GM18520 (cell line): ENCODE results near the gene RASGRP2.

ENCODE experiments used
- ATAC-seq: cut with Tn5 transposase; IDR thresholded peaks from one replicate; pipeline ENCODE4 v1.9.1; 2021; ENCODE audit not compliant: unreplicated experiment

Gene RASGRP2

DNA sequence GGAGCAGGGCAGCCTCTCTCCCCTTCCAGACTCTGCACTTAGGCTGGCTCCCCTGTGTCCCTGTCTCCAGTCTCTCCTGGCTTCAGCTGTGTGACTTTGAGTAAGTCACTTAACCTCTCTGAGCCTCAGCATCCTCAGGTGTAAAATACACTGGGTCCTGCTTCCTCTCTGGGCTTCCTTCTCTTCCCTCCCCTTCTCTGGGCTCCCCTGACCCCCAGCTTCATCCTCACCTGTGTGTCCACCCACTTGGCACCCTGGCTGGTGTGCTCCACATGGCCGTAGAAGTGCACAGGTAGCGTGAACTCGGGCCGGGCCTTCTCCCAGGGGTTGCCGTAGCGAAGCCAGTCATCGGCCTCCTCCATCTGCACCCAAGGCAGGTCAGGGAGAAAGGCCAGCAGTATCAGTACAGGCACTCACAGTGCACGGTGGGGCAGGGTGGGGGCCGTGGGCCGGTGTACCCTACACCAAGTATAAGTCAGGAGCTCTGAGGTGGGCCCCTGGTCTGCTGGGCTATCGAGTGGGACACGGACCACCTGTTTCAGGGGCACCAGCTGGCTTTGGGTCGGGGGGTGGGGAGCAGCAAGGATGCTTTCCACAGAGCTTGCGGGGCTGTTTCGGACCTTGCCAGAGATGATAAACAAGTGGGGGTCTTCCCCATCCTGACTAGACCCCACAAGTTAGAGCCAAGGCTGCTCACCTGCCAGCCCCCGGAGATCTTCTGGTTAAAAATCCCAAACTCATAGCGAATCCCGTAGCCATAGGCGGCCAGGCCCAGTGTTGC, 13.8 kb upstream of the RASGRP2 start:
- no peak for ATAC-seq

DNA sequence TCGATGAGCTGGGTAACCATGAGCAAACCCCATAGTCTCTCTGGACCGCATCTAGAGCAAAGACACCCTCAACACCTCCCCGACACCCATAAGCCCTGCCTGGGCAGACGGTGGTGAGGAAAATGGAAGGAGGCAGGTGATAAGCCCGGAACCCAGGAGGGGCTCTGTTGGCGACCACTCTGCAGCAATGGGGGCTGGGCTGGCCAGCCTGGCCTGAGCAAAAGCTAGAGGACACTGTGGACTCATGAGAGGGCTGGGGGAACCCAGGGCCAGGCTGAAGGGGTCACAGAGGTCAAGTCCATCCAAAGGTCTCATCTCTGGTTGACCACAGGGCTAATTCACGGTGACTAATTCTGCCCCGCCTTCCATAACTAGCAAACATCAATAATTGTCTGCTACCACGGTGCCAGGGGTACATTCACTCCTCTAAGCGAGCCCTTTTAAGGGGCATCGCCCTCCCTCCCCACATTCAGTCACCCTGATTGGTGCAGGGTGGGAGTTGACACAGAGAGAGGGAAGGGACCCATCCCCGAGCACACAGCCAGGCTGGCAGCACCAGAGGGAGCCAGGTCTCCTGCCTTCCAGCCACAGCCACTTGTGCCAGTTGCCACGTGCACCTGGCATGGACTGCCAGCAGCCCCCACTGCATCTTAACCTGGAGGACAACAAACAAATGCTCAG, 11.9 kb upstream of the RASGRP2 start:
- ATAC-seq, result no peak

DNA sequence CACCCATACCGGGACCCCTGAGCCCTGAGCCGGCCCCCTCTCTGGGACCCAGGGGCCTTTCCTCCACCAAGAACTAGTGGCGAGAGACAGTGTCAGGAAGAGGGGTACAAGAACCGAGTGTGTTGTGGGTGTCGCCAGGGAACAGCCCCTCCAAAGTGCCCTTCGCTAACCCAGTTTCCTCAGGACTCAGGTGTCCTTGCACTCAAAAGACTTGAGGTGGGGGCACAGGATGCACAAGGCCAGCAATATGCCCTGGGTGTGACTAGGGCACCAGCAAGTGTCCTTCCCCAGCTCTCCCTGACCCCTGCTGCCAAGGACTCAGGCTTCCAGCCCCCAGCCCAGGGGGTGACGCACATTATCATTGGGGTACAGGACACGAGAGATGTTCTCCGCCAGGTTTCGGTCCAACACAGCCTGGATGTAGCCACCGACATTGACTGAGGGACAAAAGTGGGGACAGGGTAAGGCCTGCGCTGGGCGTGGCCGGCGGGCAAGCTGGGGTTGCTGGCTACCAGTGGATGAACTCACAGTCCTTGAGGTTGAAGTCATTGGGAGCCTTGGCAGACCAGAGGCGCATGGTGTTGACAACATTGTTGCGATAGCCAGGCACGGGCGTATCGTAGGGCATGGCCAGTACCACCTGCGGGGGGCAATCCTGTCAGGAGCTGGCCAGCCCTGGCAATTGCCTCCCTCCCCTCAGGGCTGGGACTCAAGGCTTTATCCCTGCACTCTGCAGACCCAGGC, 11.1 kb upstream of the RASGRP2 start:
- no peak for ATAC-seq

GRCh38 chr11:64754124-64754918, 10.4 kb upstream of the RASGRP2 start:
- no peak for ATAC-seq

- ATAC-seq, result no peak
Measured at GRCh38 chr11:64753380-64754123, 9.6 kb upstream of the RASGRP2 start.

DNA sequence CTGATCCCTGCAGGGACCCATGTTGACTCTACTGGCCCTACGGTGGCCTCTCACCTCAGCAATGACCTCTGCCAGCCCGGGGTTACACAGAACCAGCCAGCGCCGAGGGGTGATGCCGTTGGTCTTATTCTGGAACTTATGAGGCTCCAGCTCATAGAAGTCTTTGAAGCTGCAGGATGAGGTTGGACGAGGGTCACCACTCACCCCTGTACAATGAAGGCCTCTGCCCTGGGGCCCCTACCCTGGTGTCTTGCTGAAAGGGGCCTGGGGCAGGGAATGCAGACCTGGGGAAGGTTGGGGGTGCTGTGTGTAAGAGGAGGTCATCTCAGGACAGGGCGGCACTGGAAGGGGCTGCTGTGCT, 9.1 kb upstream of the RASGRP2 start:
- ATAC-seq, result no peak

- no peak for ATAC-seq
Measured at GRCh38 chr11:64752175-64752970, 8.4 kb upstream of the RASGRP2 start.

- no peak for ATAC-seq
Measured at GRCh38 chr11:64751580-64751979, 7.6 kb upstream of the RASGRP2 start.

- ATAC-seq, result no peak
Measured at GRCh38 chr11:64751136-64751535, 7.2 kb upstream of the RASGRP2 start.

DNA sequence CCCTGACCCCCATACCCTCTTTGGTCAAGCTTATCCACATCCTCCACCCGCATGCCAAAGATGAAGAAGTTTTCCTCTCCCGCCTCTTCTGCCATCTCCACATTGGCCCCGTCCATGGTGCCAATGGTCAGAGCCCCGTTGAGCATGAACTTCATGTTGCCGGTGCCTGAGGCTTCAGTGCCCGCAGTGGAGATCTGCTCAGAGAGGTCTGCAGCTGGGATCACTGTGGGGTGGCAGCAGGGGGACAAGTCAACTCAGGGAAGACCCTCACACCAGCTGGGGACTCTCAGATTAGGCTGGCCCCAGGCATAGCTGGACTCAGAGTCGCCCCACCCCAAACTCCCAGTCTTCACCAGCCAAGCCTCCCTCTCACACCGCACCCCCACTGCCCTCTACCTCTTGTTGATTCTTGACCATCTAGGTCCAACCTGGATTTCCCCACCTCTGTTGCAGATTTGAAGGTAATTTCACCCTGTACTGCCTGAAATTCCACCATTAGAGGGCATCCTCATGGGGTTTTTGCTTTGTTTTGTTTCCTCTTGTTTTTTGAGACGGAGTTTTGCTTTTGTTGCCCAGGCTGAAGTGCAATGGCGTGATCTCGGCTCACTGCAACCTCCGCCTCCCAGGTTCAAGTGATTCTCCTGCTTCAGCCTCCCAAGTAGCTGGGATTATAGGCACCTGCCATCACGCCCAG, 6.6 kb upstream of the RASGRP2 start:
- no peak for ATAC-seq

GRCh38 chr11:64747961-64748665, 4.2 kb upstream of the RASGRP2 start:
- ATAC-seq, result no peak

GRCh38 chr11:64746486-64746885, 2.5 kb upstream of the RASGRP2 start:
- no peak for ATAC-seq

DNA sequence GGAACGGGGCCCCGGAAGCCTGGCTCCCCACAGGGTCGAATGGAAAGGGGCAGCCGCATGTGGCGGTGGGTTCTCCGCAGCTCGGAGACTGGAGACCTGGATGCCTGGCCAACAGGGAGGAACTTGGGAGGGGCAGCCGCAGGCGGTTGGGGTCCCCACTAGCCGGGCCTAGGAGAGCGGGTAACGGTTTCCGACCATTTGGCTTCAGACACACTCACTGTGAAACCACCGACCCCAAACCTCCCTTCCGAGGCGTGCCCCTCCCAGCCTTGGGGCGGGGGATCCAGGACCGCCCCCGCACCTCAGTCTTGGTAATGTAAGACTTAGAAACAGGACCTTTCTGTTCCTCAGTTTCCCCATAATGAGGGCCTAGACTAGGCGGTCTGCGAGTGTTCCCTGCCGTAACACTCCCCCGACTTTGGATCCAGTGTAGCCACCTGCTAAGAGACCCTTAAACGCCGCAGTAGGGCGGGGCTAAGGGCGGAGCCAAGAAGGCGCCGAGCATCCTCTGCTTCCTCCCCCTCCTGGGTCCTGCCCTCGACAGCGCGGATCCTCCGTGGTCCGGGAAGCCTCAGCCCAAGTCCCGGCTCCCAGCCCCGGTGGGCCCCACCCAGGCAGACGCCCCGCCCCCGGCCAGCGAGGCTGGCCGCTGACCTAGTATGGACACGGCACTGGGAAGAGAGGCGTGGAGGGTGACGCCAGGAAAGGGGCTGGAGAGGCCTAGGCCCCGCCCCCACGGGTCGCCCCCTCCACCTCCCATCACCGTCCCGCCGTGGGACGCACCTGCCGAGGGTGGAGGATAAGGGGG, 1.8 kb upstream of the RASGRP2 start:
- no peak for ATAC-seq

GRCh38 chr11:64745189-64745520, 1.2 kb upstream of the RASGRP2 start:
- ATAC-seq, result no peak

DNA sequence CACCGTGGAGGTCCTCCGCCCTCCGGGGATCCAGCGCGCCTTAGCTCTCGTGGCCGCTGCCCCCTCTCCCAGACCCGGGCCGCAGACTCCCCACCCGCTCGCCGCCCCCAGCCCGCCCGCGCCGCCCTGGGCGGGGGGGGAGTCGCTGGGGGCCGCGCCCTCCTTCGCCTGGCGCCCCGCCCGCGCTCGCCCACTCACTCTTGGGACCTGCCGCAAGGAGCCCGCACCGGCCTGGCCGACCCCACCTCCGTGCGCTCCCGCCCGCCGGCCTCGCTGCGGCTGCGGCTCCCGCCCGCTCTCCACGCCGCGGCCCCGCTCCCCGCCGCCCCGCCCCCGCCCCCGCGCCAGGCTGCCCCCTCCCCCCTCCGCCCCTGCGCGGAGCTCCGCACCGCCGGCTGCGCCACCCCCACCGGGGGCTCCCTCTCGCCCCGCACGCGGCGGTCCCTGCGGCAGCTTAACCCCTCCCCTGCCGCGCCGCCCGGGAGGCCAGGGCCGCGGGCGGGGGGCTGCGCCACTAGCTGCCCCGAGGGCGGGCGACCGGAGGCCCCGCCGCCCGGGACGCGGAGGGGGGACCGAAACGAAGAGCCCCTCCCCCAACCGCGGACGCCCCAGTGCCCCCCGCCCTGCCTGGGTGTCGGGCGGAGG, 724 bp upstream of the RASGRP2 start:
- no peak for ATAC-seq

DNA sequence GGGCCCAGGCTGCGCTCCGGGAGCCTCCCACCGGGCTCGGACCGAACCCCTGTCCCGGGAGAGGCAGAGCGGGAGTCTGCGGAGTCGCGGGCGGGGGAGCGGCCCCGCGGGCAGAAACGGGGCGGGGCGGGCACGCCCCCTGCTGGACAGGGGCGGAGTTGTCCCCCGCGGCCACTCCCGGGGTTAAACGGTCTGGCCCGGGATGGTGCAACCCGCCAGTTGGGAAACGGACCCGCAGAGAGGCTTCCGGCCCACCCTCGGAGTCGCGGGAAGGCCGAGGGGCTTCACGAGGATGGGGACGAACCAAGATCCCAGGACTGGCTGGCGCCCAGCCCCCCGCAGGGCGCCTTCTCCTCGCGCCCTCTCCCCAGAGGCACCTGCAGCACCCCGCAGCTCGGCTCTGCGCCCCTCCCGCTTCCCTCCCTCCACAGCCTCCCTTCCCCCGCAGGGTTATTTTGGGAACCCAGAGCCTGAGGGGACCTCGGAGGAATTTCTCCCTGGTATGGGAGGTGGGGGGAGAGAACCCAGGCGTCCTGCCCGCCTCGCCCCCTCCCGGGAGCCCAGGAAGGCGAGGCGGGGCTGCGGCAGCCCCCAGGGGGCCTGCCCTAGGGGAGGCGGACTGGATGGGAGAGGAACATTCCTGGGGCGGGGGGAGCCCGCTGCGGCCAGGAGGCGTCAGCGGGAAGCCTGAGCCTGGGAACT, 902 bp downstream of the RASGRP2 start:
- no peak for ATAC-seq
